DMS153 treated with DMSO at 0.1 percent for 48 hours (cell line): ENCODE results near the gene GABRG3.
A peak's percentile ranks its signal among the peaks of the same experiment; 100 is the strongest.

Experiments
- DNase-seq: peaks from one replicate; lab custom pipeline; 2025; ENCODE audit not compliant: unreplicated experiment; lab: John Stamatoyannopoulos, UW

Gene GABRG3

GRCh38 chr15:26970712-26971210 lies at the start of gene GABRG3:
Gene GABRG3 (plus strand): TSS chr15:26971181.
- DNase-seq: peak; percentile 1

- no peak for DNase-seq
Observed at GRCh38 chr15:26921433-26921832, 49.5 kb upstream of the GABRG3 start.

GRCh38 chr15:26926081-26926480 lies 44.9 kb upstream of the GABRG3 start:
- no peak for DNase-seq

DNA sequence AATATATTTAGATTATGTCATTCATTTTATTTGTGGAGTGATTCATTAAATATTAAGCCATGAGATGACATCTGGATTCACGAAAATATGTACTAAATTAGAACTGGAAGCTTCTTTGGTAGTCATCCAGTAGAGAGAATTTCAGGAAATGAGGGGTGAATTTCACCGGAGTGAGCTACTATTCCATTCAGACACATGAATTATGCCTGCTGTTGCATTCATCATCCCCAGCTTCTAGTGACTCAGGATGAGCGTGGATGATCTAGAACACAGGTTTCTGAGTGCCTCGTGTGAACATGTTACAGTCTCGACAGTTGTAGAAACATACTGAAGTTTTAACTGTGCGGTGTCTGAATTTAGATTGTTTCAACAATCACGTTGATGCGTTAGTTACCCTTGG lies 42.9 kb upstream of the GABRG3 start:
- no peak for DNase-seq

DNA sequence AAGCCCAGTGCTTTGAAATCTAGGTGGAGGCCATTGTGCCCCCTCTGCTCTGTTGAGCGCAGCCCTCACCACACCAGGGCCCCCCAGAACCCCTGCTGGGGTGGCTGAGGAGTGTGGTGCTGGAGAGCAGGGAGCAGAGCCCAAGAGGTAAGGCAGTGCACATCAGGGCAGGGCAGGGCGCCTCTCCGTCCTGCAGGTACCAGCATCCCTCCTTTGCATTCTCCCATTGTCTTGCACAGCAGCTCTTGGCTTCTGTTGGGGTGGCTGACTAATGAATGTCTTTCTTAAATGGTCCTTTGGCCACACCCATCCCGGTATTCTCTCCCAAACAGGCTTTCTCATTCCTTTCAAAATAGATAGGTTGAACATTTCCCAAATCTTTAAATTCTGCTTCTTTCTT lies 41.4 kb upstream of the GABRG3 start:
- no peak for DNase-seq

DNA sequence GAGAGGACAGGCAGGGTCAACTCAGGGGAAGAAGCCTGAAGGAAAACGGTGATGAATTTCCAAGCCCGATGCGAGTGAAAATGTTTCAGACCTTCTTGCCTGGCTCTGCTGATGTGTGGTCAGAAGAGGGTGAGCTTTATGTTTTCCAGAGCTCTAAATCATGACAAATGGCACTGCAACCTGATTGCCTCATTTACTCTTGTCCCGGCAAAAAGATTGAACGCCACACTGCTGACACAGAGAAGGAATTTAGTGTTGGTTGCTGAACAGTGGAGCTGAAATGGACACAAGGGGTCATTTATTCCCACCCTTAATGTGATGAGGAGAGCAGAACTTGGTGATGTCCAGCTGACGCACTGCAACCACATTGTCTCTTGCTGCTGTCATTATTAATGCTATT lies 36.1 kb upstream of the GABRG3 start:
- DNase-seq: no peak

GRCh38 chr15:26935322-26935721 lies 35.7 kb upstream of the GABRG3 start:
- no peak for DNase-seq

DNA sequence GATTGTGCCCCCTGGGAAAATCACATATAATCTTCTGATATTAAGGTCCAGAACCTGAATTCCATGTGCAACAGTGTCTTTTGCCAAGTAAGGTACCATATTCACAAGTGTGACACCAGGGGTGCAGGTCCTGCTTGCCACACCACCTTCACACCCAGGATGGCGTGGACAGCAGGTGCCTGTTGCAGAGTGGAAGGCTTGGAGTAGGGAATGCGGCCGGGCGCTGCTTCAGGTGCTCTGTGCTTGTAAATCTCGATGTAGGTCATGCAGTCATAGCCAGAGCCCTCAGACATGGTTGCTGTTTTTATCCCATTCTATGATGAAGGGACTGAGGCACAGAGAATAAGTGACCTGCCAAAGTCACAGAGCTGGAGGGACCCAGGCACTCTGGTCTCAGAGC lies 34.5 kb upstream of the GABRG3 start:
- DNase-seq: no peak

- no peak for DNase-seq
Observed at GRCh38 chr15:26937134-26937533, 33.8 kb upstream of the GABRG3 start.

DNA sequence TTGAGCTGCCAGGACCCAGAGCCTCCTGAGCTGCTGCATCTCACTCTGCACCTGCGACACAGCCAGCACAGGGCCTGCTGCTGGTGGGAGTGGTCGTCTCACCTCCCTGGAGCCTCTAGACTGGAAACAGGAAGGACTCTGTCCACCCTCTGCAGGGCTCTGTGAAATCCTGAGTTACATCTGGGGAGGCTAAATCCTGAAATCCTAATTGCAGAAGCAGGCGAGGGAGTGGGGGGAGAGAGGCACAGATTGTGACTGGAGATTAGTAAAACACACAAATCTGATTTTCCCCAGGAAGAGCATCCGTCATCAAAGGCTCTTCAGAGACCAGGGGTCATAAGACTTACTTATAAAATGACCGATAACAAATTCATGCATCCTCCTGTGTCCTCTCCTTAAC lies 31.6 kb upstream of the GABRG3 start:
- DNase-seq: no peak

GRCh38 chr15:26941489-26941888 lies 29.5 kb upstream of the GABRG3 start:
- no peak for DNase-seq

GRCh38 chr15:26943866-26944265 lies 27.1 kb upstream of the GABRG3 start:
- no peak for DNase-seq

DNA sequence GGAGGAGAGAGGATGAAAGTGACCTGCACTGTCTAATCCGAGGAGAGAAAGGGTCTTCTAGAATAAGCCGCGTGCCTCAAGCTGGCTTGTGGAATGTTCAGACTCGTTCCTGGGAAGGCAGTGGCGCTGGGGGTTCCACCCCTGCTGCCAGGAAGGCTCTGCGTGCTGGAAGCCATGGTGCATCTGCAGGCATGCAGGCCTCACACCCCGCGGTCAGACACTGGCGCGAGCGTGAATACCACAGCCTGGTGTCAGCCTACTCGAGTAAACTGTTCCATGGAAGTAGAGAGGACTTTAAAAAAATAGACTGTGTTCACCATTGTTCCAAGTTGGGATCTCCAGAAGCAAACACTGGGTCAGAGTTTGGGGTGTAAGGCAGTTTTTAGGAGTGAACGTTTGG lies 25.9 kb upstream of the GABRG3 start:
- DNase-seq: no peak

DNA sequence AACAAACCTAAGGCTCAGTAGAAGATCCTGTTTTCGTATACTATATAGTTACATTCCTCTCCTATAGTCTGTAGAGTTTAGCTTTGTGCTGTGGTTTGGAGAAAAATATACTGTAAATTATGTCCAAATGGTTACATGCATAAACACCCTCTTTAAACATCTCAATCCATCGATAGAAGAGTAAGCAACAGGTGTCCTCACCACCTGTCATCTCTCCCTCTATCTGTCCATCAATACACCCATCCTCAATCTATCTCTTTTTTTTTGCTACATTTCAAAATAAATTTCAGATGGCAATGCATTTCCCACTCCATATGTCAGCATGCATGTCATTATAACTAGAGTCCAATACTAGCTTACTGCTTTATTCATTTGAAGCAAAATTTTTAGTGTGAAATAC lies 21.0 kb upstream of the GABRG3 start:
- no peak for DNase-seq

- no peak for DNase-seq
Observed at GRCh38 chr15:26954403-26954802, 16.6 kb upstream of the GABRG3 start.

DNA sequence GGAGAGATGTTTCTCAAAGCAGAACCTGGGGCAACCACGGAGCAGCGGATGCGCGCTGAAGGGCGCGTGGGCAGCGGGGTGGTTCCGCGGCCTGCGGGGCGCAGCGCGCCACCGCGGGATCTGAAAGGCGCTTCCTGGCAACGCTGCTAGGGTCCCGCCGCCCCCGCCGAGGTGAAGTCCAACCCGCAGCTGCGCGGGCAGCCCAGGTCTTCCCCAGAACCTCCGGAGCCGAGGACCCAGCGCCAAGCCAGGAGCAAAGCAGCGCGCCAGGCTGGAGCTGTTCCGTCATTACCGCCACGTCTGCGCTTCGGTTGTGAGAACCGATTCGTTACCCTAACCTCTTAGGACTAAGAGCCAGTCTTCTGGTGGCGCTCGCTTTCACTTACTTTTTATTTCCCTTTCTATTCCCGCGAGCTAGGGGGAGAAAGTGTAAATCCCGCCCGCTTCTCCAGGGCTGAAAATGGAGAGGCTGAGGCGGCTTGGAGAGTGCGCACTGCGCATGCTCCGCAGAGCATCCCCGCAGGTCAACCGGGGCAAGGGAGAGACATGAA lies 3.2 kb upstream of the GABRG3 start:
- peak; percentile 20 for DNase-seq

GRCh38 chr15:26968806-26969205 lies 2.2 kb upstream of the GABRG3 start:
- no peak for DNase-seq

GRCh38 chr15:26971271-26972018 lies 464 bp downstream of the GABRG3 start:
- DNase-seq: no peak

DNA sequence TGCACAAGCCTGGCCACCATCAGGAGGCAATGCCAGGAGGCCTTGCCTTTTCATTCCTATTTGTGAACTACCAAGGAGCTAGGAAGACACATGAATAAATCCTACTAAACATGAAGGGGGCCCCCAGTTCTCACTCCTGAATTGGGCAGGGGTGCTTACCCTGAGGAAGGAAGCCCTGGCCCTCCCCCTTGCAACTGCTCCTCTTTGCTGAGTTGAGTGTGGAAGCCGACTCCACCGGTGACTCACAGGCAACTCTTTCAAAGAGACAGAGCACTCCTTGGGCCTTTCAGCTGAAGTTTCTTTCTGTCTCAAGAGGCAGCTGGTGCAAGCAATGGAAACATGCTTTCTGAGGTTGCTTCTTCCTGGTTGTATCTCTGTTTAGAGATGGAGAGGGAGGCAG lies 1.7 kb downstream of the GABRG3 start:
- DNase-seq: no peak

GRCh38 chr15:26974120-26974780 lies 3.3 kb downstream of the GABRG3 start:
- DNase-seq: peak; percentile 7

- no peak for DNase-seq
Observed at GRCh38 chr15:26981492-26981891, 10.5 kb downstream of the GABRG3 start.

DNA sequence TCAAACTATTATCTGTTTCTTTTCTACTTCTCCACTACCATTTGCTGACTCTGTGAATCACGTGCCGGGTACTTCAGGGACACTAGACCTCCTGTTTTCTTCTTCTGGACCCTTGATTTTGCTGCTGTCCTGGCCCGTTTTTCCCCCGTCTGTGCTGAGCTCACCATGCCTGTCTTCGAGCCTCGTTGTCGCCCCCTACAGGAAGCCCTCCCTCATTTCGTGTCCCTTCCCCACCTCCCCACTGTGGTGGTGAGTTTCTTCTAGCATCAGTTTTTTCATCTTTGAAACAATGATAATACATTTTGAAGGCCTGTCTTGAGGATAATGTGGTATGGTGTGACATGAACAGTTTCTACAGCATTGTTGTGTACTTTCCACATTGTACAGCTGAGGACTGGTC lies 12.8 kb downstream of the GABRG3 start:
- DNase-seq: no peak
